Upper lobe of left lung (tissue), 6 donors: ENCODE results near the gene PLS3. TPM values are rescaled to one million over a fixed set of nuclear protein-coding genes. Genes with fewer than 3 reads are reported as not detected.
A peak's percentile ranks its signal among the peaks of the same experiment; 100 is the strongest.

Experiments used
- ATAC-seq, 2 donors: fragments of 200-7000 bp; cut with Tn5 transposase; one replicate each; pipeline ENCODE4 v1.9.1; 2022; ENCODE audit warnings: mild to moderate bottlenecking in 2 of 2, moderate library complexity in 2 of 2; ENCODE audit not compliant: low FRiP score in 2 of 2
- DNase-seq, 2 donors: peaks; one replicate each; pipeline ENCODE4 v3.0.0-alpha.2; 2019 to 2020
- H3K27ac ChIP-seq, 4 donors: fragments of 200-600 bp; sonication (generic); one replicate each; pipeline ENCODE4 v1.5.1; 2016 to 2019
- H3K27me3 ChIP-seq, 4 donors: fragments of 200-600 bp; sonication (generic); one replicate each; pipeline ENCODE4 v1.5.1; 2017 to 2019
- H3K36me3 ChIP-seq, 4 donors: fragments of 200-600 bp; sonication (generic); one replicate each; pipeline ENCODE4 v1.5.1; 2016 to 2019
- H3K4me1 ChIP-seq, 4 donors: fragments of 200-600 bp; sonication (generic); one replicate each; pipeline ENCODE4 v1.5.1; 2018 to 2019
- H3K4me3 ChIP-seq, 4 donors: fragments of 200-600 bp; sonication (generic); one replicate each; pipeline ENCODE4 v1.5.1; 2017 to 2019; ENCODE audit warnings: mild to moderate bottlenecking in 2 of 4, moderate library complexity in 1 of 4
- H3K9me3 ChIP-seq, 4 donors: fragments of 200-600 bp; sonication (generic); one replicate each; pipeline ENCODE4 v1.5.1; 2018 to 2019
- EP300 ChIP-seq, 4 donors: sonication (generic); formaldehyde crosslinking; IDR thresholded peaks; one replicate each; pipeline ENCODE4 v1.5.1; 2017; ENCODE audit warnings: antibody characterized with exemption in 4 of 4, control low read depth in 2 of 4
- POLR2A ChIP-seq, 4 donors: fragments of 450-650 bp; IDR thresholded peaks; one replicate each; pipeline ENCODE4 v1.5.1; 2016 to 2017; ENCODE audit warnings: antibody characterized with exemption in 4 of 4, mild to moderate bottlenecking in 2 of 4
- POLR2AphosphoS5 ChIP-seq, 2 donors: sonication (generic); formaldehyde crosslinking; IDR thresholded peaks; one replicate each; pipeline ENCODE4 v1.5.1; 2017; ENCODE audit warnings: antibody characterized with exemption in 2 of 2
- WGBS, 2 donors: methylation state at CpG; one replicate each; pipeline ENCODE4 v1.1.5; 2017 to 2018; 5-methylcytosine and 5-hydroxymethylcytosine counted together
- total RNA-seq, 6 donors: library from RNA; depleted of rRNA in 4 of 6; stranded (reverse); fragments of >200 nt in 4 of 6; gene quantifications; one replicate each; pipeline versions ENCODE4 v1.1.0 to v1.2.1, GENCODE V29; 2016 to 2021
- TF ChIP-seq, protein P1 (sequence below), 6 experiments: fragments of 450-650 bp in 4 of 6; fragments of 200-600 bp in 2 of 6; sonication (generic) in 2 of 6; IDR thresholded peaks; one replicate each; pipeline ENCODE4 v1.5.1; 2016 to 2019; ENCODE audit warnings: antibody characterized with exemption in 6 of 6
- donor health status: DM: no; HTN: no; CAD: no; lungs with moderate emphysema.
- donor health status: DM: no; HTN: yes; CAD: no; lungs with severe emphysema.

The PLS3 gene
- total RNA-seq, 6 donors from 2014 or later, result 56.6 to 199 (median 157) TPM

DNA sequence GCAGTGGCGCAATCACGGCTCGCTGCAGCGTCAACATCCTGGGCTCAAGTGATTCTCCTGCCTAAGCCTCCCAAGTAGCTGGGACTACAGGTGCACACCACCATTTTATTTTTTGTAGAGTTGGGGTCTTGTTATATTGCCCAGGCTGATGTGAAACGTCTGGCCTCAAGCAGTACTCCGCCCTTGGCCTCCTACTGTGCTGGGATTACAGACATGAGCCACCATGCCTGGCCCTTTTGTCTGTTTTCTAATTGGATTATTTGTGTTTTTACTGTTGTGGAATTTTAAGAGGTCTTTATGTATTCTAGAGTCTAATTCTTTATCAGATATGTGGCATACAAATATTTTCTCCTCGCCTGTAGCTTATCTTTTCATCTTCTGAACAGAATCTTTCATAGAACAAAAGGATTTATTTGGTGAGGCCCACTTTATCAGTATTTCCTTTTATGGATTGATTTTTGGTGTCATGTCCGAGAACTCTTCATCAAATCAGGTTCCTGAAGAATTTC lies 18.9 kb downstream of the PLS3 start:
- TF ChIP-seq EP300 (IDR thresholded peaks at IDR 0.05) (no peak), POLR2A (IDR thresholded peaks at IDR 0.05) (no peak), POLR2AphosphoS5 (IDR thresholded peaks at IDR 0.05) (no peak)
- TF ChIP-seq, protein P1, sequence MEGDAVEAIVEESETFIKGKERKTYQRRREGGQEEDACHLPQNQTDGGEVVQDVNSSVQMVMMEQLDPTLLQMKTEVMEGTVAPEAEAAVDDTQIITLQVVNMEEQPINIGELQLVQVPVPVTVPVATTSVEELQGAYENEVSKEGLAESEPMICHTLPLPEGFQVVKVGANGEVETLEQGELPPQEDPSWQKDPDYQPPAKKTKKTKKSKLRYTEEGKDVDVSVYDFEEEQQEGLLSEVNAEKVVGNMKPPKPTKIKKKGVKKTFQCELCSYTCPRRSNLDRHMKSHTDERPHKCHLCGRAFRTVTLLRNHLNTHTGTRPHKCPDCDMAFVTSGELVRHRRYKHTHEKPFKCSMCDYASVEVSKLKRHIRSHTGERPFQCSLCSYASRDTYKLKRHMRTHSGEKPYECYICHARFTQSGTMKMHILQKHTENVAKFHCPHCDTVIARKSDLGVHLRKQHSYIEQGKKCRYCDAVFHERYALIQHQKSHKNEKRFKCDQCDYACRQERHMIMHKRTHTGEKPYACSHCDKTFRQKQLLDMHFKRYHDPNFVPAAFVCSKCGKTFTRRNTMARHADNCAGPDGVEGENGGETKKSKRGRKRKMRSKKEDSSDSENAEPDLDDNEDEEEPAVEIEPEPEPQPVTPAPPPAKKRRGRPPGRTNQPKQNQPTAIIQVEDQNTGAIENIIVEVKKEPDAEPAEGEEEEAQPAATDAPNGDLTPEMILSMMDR (IDR thresholded peaks at IDR 0.05), result no peak
- 81 to 87% methylated on average over 8 of the region's 8 CpGs for WGBS, 2 donors
- no peak overlapping the region for H3K4me3 ChIP-seq
- peaks cover 4 to 6% (median 5%) of the 10 kb centered on the region in 4 donors for H3K4me1 ChIP-seq
- peaks cover 0 to 2% (median 0%) of the 10 kb centered on the region in 4 donors for H3K36me3 ChIP-seq
- H3K27me3 ChIP-seq, result no peaks in the 10 kb centered on the region
- DNase-seq (no peak), ATAC-seq (no peak)
- H3K9me3 ChIP-seq, result no peaks in the 10 kb centered on the region
- H3K27ac ChIP-seq, result no peak overlapping the region

DNA sequence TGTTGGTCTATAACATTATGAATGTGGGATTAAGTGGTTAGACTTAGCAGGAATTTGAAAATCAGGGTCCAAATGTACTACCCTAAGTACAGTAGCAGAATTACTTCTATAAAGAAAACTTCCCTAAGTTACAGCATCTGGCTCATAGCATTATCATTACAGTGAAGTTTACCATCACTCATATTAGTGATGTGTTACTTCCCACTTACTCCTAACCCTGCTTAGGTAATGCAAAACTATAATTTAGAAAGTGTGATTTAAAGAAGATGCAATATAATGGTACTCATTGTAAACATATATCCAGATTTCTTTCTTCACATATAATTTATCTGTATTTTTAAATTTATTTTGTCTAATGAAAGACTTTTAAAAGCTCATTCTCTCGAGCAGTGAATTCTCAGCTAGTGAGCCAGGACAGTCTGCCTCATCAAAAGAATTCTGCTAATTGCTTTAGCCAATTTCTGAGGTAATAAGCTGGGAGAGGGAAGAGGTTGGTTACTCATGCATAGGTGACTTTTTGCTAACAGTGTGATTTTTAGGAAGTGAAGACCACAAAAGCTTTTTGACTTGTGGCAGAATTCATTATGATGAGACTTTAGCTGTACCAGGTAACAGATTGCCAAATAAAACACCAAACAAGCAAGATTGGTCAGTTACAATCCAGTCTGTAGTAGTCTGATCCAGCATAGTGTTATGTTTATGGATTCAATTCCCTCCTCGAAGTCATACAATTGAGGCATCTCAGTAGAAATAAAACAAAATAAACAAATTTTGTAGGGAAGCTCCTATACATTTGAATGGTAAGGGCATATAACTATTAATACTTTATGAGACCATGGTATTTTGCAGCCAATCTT lies 21.0 kb downstream of the PLS3 start:
- no peak overlapping the region for H3K4me3 ChIP-seq
- peak overlapping the region; percentile 24 to 61 (median 46) for H3K27ac ChIP-seq
- ATAC-seq (no peak), DNase-seq (no peak)
- no peaks in the 10 kb centered on the region for H3K9me3 ChIP-seq
- H3K27me3 ChIP-seq, result no peaks in the 10 kb centered on the region
- peaks cover 4 to 9% (median 7%) of the 10 kb centered on the region in 4 donors for H3K4me1 ChIP-seq
- TF ChIP-seq, protein P1 (IDR thresholded peaks at IDR 0.05), result no peak
- TF ChIP-seq POLR2AphosphoS5 (IDR thresholded peaks at IDR 0.05), result no peak
- TF ChIP-seq POLR2A (IDR thresholded peaks at IDR 0.05), result no peak
- no peak for TF ChIP-seq EP300 (IDR thresholded peaks at IDR 0.05)
- 23 to 44% methylated on average over 2 of the region's 2 CpGs for WGBS, 2 donors
- no peaks in the 10 kb centered on the region for H3K36me3 ChIP-seq

DNA sequence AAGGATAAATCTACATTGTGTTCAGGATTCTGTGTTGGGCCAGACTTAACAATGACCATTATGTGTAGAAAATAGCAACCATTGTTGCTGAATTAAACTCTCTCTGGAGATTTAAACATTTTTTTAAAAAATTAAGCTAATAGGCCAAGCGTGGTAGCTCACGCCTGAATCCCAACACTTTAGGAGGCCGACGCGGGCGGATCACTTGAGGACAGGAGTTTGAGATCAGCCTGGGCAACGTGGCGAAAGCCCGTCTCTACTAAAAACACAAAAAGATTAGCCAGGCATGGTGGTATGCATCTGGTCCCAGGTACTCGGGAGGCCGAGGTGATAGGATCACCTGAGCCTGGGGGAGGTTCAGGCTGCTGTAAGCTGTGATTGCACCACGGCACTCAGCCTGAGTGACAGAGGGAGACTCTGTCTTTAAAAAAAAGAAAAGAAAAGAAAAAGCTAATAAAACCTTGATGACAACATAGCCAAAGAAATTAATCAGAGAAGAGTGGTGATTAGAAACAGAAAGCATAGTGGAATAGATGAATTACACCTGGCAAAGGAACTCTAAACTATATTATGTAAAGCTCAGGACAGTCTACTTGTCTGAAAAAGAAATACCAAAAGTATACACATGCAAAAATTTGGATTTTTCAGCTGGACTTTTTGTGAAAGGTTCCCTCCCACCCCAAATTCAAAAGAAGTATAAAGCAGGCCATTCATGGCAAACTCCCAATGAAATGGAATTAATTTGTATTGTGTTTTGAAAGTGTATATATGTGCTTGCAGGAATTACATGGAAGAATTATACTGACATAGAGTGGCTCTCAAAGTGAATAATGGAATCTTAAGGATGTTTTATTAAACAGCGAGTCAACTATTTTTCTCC lies 21.9 kb downstream of the PLS3 start:
- Histone ChIP-seq H3K27ac (peak overlapping the region in 3 of 4 donors; percentile 46 to 61 (median 47)), H3K4me3 (no peak overlapping the region), H3K9me3 (no peaks in the 10 kb centered on the region), H3K4me1 (peaks cover 4 to 9% (median 7%) of the 10 kb centered on the region in 4 donors), H3K27me3 (no peaks in the 10 kb centered on the region), H3K36me3 (no peaks in the 10 kb centered on the region)
- 51 to 62% methylated on average over 12 to 13 of the region's 13 CpGs for WGBS, 2 donors
- DNase-seq (peak in 1 of 2 donors; percentile 60), ATAC-seq (no peak)
- TF ChIP-seq EP300 (IDR thresholded peaks at IDR 0.05) (no peak), POLR2AphosphoS5 (IDR thresholded peaks at IDR 0.05) (no peak), POLR2A (IDR thresholded peaks at IDR 0.05) (no peak)
- TF ChIP-seq, protein P1 (IDR thresholded peaks at IDR 0.05), result no peak

DNA sequence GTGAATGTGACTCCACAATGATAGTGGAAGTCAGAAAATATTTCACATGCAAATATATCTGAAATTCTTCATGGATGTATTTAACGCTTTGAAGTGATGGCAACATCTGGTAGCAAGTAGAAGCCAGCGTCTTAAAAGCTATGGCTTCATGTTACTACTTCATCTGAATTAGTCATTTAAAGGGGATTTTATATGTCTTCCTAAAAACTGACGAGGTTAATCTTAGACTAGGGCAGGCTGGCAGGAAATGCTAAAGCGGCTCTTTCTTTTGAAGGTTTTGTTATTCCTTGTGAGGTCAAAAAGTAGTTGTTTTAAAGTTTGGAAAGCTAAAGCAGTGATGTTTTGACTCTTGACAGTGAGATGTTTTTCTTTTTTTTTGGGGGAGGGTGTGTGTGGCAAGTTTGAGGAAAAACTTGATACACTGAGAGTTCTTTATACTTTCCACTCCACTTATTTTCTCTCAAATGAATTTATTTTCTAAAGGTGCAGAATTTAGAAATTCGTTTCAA lies 22.6 kb downstream of the PLS3 start:
- no peak for TF ChIP-seq POLR2A (IDR thresholded peaks at IDR 0.05)
- TF ChIP-seq EP300 (IDR thresholded peaks at IDR 0.05), result no peak
- TF ChIP-seq, protein P1 (IDR thresholded peaks at IDR 0.05), result no peak
- TF ChIP-seq POLR2AphosphoS5 (IDR thresholded peaks at IDR 0.05), result no peak
- Histone ChIP-seq H3K9me3 (no peaks in the 10 kb centered on the region), H3K4me3 (no peak overlapping the region), H3K36me3 (no peaks in the 10 kb centered on the region), H3K4me1 (peaks cover 4 to 9% (median 7%) of the 10 kb centered on the region in 4 donors), H3K27ac (peak overlapping the region in 3 of 4 donors; percentile 30 to 61 (median 47)), H3K27me3 (no peaks in the 10 kb centered on the region)
- DNase-seq (no peak), ATAC-seq (no peak)
- 23 to 27% methylated on average over 5 of the region's 5 CpGs for WGBS, 2 donors
